ENCODE results near the gene MTMR2.

DNA sequence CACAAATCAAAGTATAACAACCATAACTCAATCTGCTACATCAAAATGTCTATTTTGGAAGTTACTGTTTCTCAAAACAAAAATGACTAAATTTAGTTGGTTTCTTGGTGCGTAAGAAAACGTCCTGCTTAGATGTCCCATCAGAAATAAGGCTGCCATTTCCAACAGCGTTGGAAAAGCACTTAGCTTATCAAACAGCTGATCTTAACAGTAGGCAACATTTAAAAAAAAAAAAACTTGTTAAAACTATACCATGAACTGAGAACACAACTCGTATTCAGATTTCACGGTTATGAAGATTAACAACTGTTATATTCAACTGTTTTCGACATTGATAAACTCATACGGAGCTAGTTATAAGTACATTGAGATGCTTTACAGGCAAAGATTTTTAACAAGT is 131.2 kb downstream of the MTMR2 start:
- TF ChIP-seq MTA1 (IDR thresholded peaks at IDR 0.05; ENCODE audit: borderline replicate concordance) = no peak
- no peak for TF ChIP-seq CTCF (IDR thresholded peaks at IDR 0.05 in 2 of 3, conservative IDR thresholded peaks at IDR 0.05 in 1 of 3; ENCODE audit: insufficient read depth in 2 of 3, low read depth in 1 of 3, low read length in 3 of 3)
- no peak for TF ChIP-seq ZNF143 (CRISPR knock-in tag; IDR thresholded peaks at IDR 0.05)
- TF ChIP-seq DNMT1 (IDR thresholded peaks at IDR 0.05) = no peak
- no peak for TF ChIP-seq BCOR (IDR thresholded peaks at IDR 0.05)
- TF ChIP-seq YBX1 (IDR thresholded peaks at IDR 0.05) = no peak
- no peak for TF ChIP-seq TAF1 (IDR thresholded peaks at IDR 0.05; ENCODE audit: control insufficient read depth, extremely low read depth, insufficient read depth, low read length, severe bottlenecking)
- TF ChIP-seq SMARCA5 (IDR thresholded peaks at IDR 0.05) = no peak
- TF ChIP-seq, protein P1, sequence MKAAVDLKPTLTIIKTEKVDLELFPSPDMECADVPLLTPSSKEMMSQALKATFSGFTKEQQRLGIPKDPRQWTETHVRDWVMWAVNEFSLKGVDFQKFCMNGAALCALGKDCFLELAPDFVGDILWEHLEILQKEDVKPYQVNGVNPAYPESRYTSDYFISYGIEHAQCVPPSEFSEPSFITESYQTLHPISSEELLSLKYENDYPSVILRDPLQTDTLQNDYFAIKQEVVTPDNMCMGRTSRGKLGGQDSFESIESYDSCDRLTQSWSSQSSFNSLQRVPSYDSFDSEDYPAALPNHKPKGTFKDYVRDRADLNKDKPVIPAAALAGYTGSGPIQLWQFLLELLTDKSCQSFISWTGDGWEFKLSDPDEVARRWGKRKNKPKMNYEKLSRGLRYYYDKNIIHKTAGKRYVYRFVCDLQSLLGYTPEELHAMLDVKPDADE (conservative IDR thresholded peaks at IDR 0.05; ENCODE audit: control insufficient read depth, low read depth, low read length) = no peak
- TF ChIP-seq TCF7L2 (IDR thresholded peaks at IDR 0.05; ENCODE audit: low read depth, low read length) = no peak
- TF ChIP-seq ATF6 (CRISPR knock-in tag; IDR thresholded peaks at IDR 0.05) = no peak
- TF ChIP-seq RCOR1 (IDR thresholded peaks at IDR 0.05; ENCODE audit: borderline replicate concordance in 1 of 2, low read depth in 2 of 2, low read length in 2 of 2) = no peak
